Measurements from ENCODE around the gene TXNDC17.

GRCh38 chr17:6677946-6678345 lies 37.1 kb downstream of the TXNDC17 start:
- TF ChIP-seq CTCF (IDR thresholded peaks at IDR 0.05), result no peak
- TF ChIP-seq POLR2A (IDR thresholded peaks at IDR 0.05), result no peak
